ENCODE data around the gene GABRR3. TPM values are rescaled to one million over a fixed set of nuclear protein-coding genes. Genes with fewer than 3 reads are reported as not detected.

Gene GABRR3
- total RNA-seq, 1 donor from 2014 or later = not detected

DNA sequence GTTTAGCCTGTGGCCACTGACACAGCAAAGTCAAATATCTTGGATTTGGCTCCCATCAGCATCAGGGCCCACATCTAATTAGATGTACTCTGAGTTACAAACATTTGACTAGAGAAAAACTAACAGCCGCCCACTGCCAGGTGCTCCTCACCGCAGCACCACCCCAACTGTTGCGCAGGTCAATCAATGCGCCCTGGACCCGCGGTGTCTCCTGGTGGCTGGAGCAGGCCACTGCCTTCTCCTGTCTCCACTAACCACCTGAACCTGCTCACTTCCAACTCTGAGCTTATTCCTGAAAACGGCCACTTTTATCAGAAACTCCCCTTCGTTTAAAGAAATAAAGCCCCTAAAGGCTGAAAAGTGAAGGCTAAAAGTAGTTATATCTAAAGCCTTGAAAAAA lies 67.1 kb downstream of the GABRR3 start:
- DNase-seq = no peak
- ATAC-seq = no peak
- intact Hi-C loops (cut with micrococcal nuclease) = no loop called here

- DNase-seq = no peak
- intact Hi-C loops (cut with micrococcal nuclease) = no loop called here
- ATAC-seq = no peak
Measured at GRCh38 chr3:97960993-97961766, 73.9 kb downstream of the GABRR3 start.

DNA sequence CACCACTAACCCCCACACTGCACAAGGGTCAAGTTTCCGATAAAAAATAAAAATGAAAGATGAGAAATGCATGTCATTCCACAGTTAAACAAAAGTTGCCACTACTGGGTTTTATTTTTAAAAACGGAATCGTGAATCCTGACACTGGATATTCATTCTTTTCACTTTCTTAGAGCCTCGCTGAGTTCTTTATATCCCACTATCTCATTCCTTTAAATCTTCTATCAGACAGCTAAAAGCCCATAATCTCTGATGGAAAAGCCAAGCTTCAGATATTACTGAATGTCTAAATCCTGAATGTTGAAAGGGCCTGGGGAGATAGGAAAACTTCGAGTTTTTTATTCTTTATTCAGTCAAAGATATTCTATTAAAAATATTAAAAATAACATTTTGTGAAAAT lies 74.6 kb downstream of the GABRR3 start:
- ATAC-seq (no peak), DNase-seq (no peak)
- intact Hi-C loops (cut with micrococcal nuclease) = no loop called here

DNA sequence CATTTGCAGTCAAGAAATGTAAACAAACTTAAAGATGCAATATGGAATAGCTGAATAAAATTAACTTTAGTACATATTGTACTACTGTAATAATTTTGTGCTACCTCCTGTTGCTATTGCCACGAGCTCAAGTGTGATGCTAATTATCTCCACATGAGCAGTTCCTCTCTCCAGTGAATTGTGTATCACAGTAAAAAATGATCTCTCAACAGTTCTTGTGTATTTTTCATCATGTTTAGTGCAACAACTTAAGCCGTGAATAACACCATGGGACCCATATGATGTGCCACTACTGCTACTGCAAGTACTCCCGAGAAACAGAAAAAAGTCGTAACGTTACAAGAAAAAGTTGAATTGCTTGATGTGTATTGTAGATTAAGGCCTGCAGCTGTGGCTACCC lies 75.2 kb downstream of the GABRR3 start:
- intact Hi-C loops (cut with micrococcal nuclease) = no loop called here
- ATAC-seq (no peak), DNase-seq (no peak)

- DNase-seq = no peak
- no peak for ATAC-seq
- intact Hi-C loops (cut with micrococcal nuclease) = no loop called here
Measured at GRCh38 chr3:97958796-97959195, 76.3 kb downstream of the GABRR3 start.

GRCh38 chr3:97958396-97958795 lies 76.7 kb downstream of the GABRR3 start:
- no peak for DNase-seq
- intact Hi-C loops (cut with micrococcal nuclease) = no loop called here
- ATAC-seq = no peak

- DNase-seq = no peak
- intact Hi-C loops (cut with micrococcal nuclease) = no loop called here
- peak; percentile 76 for ATAC-seq
Measured at GRCh38 chr3:97957617-97958311, 77.4 kb downstream of the GABRR3 start.

- no peak for DNase-seq
- ATAC-seq = no peak
- intact Hi-C loops (cut with micrococcal nuclease) = no loop called here
Measured at GRCh38 chr3:97956051-97956450, 79.1 kb downstream of the GABRR3 start.

- no peak for DNase-seq
- ATAC-seq = no peak
- intact Hi-C loops (cut with micrococcal nuclease) = no loop called here
Measured at GRCh38 chr3:97954228-97954827, 80.8 kb downstream of the GABRR3 start.

DNA sequence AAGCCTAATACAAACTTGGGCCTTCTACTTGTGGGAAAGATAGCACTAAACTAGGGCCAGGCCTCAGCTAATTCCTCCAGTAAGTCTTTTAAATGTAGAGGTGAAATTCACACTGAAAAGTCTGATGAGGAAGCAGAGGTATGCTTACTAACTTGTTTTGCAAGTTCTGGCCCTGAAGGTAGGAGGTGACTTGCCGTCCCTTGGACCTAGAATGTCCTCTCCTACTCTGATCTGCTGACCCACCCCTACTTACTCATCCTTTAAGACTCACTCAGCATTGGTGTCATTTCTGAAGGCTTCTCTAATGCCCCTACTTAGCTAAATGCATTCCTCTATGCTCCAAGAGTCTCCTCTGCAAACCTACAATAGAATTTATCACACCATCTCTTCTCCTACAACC lies 82.2 kb downstream of the GABRR3 start:
- DNase-seq = no peak

DNA sequence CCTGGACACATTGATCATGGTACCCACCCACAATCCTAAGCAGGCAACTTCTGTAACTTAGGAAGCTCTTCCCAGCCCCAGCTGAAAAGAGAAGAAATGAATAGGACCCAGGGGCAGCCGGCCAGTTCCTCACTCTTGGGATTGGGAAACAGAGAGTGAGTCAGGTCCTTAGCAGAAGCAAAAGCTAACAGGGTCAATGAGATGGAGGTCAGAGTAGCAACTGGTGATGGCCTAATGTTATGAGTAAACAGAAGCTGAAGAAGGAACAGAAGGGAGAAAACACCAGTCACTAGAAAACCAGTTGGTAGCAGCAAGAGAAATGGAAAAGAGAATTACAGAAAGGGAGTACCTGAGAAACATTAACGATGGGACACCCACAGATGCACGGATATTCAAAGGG lies 82.8 kb downstream of the GABRR3 start:
- intact Hi-C loops (cut with micrococcal nuclease) = no loop called here
- DNase-seq (peak; percentile 55), ATAC-seq (peak; percentile 56)

More for the DNA sequence above, 82.2 kb downstream of the GABRR3 start:
- ATAC-seq = no peak
- intact Hi-C loops (cut with micrococcal nuclease) = no loop called here

- intact Hi-C loops (cut with micrococcal nuclease) = no loop called here
- no peak for DNase-seq
Measured at GRCh38 chr3:97950360-97950759, 84.8 kb downstream of the GABRR3 start.

GRCh38 chr3:97949743-97950142 lies 85.4 kb downstream of the GABRR3 start:
- ATAC-seq (no peak), DNase-seq (no peak)
- intact Hi-C loops (cut with micrococcal nuclease) = no loop called here

More at GRCh38 chr3:97950360-97950759, 84.8 kb downstream of the GABRR3 start:
- ATAC-seq = no peak

DNA sequence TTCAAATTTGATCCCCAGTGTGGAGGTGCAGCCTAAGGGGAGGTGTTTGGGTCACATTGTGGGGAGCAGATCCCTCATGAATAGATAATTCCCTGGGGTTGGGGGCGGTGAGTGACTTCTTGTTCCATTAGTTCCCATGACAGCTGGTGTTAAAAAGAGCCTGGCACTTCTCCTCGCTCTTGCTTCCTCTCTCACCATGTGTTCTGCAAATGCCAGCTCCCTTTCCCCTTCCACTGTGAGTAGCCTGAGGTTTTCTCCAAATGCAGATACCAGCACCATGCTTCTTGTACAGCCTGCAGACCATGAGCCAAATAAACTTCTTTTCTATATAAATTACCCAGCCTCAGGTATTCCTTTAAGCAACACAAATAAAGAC lies 86.0 kb downstream of the GABRR3 start:
- ATAC-seq = no peak
- intact Hi-C loops (cut with micrococcal nuclease) = no loop called here
- DNase-seq = no peak

GRCh38 chr3:97948351-97949109 lies 86.6 kb downstream of the GABRR3 start:
- ATAC-seq = no peak
- intact Hi-C loops (cut with micrococcal nuclease) = no loop called here
- DNase-seq = no peak

- intact Hi-C loops (cut with micrococcal nuclease) = no loop called here
- DNase-seq = no peak
- no peak for ATAC-seq
Measured at GRCh38 chr3:97942801-97943546, 92.1 kb downstream of the GABRR3 start.

GRCh38 chr3:97940034-97940433 lies 95.1 kb downstream of the GABRR3 start:
- no peak for DNase-seq
- intact Hi-C loops (cut with micrococcal nuclease) = no loop called here
- ATAC-seq = peak; percentile 42

DNA sequence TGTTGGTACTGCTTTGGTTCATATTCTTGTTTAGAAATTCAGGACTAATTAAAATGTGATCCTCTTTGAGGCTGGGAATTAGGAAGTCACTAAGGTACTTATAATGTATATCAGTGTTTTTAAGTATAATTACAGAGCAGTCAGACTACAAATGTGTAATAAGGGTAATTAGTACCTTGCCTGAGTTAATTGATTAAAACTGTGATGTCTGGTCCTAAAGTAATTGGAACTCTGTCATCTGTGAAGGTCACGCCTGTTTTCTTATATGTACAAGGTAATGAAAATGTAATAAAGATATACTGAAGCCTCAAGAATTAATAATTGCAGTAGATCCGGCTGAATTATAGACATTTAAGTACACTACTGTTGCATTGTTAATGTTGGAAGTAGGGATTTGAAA lies 95.7 kb downstream of the GABRR3 start:
- intact Hi-C loops (cut with micrococcal nuclease) = no loop called here

DNA sequence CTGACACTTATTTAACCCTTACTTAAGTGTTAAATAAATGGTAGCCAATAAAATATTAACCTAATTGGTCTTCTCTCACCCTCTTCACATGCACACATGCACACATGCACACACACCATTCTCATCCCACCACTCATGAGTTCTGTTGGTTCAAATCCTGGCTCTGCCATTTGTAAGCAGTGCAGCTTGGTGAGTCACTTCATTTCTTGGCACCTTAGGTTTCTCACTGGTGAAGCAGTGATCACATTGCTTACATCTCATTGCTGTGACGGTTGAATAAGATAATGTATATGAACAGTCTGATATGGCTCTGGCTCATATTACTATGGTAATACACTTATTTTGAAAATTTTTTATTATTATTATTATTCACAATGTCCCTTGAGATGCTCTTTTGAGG lies 96.7 kb downstream of the GABRR3 start:
- no peak for ATAC-seq
- no peak for DNase-seq
- intact Hi-C loops (cut with micrococcal nuclease) = no loop called here

More for the DNA sequence above, 95.7 kb downstream of the GABRR3 start:
- ATAC-seq (no peak), DNase-seq (no peak)
